ENCODE results near the gene EFR3B.

DNA sequence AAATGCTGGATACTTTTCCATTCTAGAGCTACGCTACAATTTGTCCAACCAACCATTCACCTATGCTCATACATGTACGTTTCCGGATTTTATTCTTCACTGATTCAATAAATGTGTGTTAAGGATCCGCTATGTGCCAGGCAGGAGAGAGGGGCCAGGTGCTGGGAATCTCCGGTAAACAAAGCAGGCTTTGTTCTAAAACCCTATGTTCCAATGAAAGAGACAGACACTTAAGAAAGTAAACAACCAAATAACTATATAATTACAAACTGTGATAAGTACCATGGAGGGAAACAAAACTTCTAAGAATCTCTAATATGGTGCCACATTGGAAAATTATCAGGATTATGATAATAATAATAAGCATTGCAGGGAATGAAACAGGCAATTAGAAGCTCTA is 148.7 kb downstream of the EFR3B start:
- TF ChIP-seq, protein P1, sequence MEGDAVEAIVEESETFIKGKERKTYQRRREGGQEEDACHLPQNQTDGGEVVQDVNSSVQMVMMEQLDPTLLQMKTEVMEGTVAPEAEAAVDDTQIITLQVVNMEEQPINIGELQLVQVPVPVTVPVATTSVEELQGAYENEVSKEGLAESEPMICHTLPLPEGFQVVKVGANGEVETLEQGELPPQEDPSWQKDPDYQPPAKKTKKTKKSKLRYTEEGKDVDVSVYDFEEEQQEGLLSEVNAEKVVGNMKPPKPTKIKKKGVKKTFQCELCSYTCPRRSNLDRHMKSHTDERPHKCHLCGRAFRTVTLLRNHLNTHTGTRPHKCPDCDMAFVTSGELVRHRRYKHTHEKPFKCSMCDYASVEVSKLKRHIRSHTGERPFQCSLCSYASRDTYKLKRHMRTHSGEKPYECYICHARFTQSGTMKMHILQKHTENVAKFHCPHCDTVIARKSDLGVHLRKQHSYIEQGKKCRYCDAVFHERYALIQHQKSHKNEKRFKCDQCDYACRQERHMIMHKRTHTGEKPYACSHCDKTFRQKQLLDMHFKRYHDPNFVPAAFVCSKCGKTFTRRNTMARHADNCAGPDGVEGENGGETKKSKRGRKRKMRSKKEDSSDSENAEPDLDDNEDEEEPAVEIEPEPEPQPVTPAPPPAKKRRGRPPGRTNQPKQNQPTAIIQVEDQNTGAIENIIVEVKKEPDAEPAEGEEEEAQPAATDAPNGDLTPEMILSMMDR (conservative IDR thresholded peaks at IDR 0.05), result no peak
- no peak for TF ChIP-seq EZH2 (IDR thresholded peaks at IDR 0.05; ENCODE audit: low read depth)

Measured in PC-9 (cell line).